Osteoblast (primary cell): Measurements from ENCODE around the gene ZDHHC14. TPM values are rescaled to one million over a fixed set of nuclear protein-coding genes. Genes with fewer than 3 reads are reported as not detected.

Experiments
- DNase-seq: peaks from one replicate; pipeline ENCODE4 v3.0.0; 2011; ENCODE audit warnings: low spot score, mixed read lengths; ENCODE audit not compliant: insufficient read length; ENCODE audit errors: missing footprints
- H2AFZ ChIP-seq: 2 replicates; pipeline ENCODE4 v1.6.0; 2011; ENCODE audit warnings: mild to moderate bottlenecking, low read length
- H3K27ac ChIP-seq: 2 replicates; pipeline ENCODE4 v1.5.1; 2011; ENCODE audit warnings: mild to moderate bottlenecking, low read depth, low read length, moderate library complexity
- H3K27me3 ChIP-seq: 2 replicates; pipeline ENCODE4 v1.6.0; 2012; ENCODE audit warnings: mild to moderate bottlenecking, control low read depth, inconsistent platforms, low read length, moderate library complexity; ENCODE audit not compliant: insufficient read depth
- H3K36me3 ChIP-seq: 2 replicates; pipeline ENCODE4 v1.5.1; 2011; ENCODE audit warnings: mild to moderate bottlenecking, low read length, control low read depth, moderate library complexity; ENCODE audit not compliant: insufficient read depth
- H3K4me1 ChIP-seq: 2 replicates; pipeline ENCODE4 v1.5.1; 2011; ENCODE audit warnings: mild to moderate bottlenecking, low read length, control low read depth, moderate library complexity; ENCODE audit not compliant: insufficient read depth
- H3K4me2 ChIP-seq: 2 replicates; pipeline ENCODE4 v1.6.0; 2011; ENCODE audit warnings: mild to moderate bottlenecking, low read length; ENCODE audit not compliant: insufficient read depth
- H3K4me3 ChIP-seq: fragments of 200-600 bp; sonication (generic); 3 replicates; pipeline ENCODE4 v1.5.1; 2012; ENCODE audit warnings: mild to moderate bottlenecking, low read length, inconsistent platforms; ENCODE audit not compliant: insufficient read depth
- H3K79me2 ChIP-seq: 2 replicates; pipeline ENCODE4 v1.6.0; 2012; ENCODE audit warnings: mild to moderate bottlenecking, low read length, control low read depth, inconsistent platforms; ENCODE audit not compliant: insufficient read depth
- H3K9me3 ChIP-seq: 2 replicates; pipeline ENCODE4 v1.5.1; 2011; ENCODE audit warnings: low read depth, low read length, control low read depth
- H4K20me1 ChIP-seq: 2 replicates; pipeline ENCODE4 v1.6.0; 2012; ENCODE audit warnings: mild to moderate bottlenecking, low read length, control low read depth; ENCODE audit not compliant: insufficient read depth
- small RNA-seq: library from RNA; depleted of rRNA; stranded (forward); fragments of <200 nt; gene quantifications from one replicate; pipeline ENCODE3, GENCODE V24; 2012
- total RNA-seq: library from RNA; depleted of rRNA; stranded (reverse); fragments of >200 nt; gene quantifications from 2 replicates; pipeline ENCODE4 v1.2.3, GENCODE V29; 2012
- TF ChIP-seq, protein P1 (sequence below): IDR thresholded peaks from 2 replicates; pipeline ENCODE4 v1.5.1; 2011; ENCODE audit warnings: mild to moderate bottlenecking, low read depth, low read length, moderate library complexity; ENCODE audit errors: extremely low read depth

Gene ZDHHC14
- total RNA-seq, 1 donor, result 1.4 TPM

GRCh38 chr6:157724960-157725741 is 344.2 kb downstream of the ZDHHC14 start:
- Histone ChIP-seq H3K4me2 (no peak overlapping the region), H2AFZ (no peak overlapping the region), H3K79me2 (no peaks in the 10 kb centered on the region), H4K20me1 (no peaks in the 10 kb centered on the region), H3K4me3 (no peak overlapping the region), H3K4me1 (no peaks in the 10 kb centered on the region), H3K36me3 (no peaks in the 10 kb centered on the region), H3K9me3 (no peaks in the 10 kb centered on the region), H3K27ac (no peak overlapping the region), H3K27me3 (peaks cover 24% of the 10 kb centered on the region)
- TF ChIP-seq, protein P1, sequence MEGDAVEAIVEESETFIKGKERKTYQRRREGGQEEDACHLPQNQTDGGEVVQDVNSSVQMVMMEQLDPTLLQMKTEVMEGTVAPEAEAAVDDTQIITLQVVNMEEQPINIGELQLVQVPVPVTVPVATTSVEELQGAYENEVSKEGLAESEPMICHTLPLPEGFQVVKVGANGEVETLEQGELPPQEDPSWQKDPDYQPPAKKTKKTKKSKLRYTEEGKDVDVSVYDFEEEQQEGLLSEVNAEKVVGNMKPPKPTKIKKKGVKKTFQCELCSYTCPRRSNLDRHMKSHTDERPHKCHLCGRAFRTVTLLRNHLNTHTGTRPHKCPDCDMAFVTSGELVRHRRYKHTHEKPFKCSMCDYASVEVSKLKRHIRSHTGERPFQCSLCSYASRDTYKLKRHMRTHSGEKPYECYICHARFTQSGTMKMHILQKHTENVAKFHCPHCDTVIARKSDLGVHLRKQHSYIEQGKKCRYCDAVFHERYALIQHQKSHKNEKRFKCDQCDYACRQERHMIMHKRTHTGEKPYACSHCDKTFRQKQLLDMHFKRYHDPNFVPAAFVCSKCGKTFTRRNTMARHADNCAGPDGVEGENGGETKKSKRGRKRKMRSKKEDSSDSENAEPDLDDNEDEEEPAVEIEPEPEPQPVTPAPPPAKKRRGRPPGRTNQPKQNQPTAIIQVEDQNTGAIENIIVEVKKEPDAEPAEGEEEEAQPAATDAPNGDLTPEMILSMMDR, result no peak
- no peak for DNase-seq

DNA sequence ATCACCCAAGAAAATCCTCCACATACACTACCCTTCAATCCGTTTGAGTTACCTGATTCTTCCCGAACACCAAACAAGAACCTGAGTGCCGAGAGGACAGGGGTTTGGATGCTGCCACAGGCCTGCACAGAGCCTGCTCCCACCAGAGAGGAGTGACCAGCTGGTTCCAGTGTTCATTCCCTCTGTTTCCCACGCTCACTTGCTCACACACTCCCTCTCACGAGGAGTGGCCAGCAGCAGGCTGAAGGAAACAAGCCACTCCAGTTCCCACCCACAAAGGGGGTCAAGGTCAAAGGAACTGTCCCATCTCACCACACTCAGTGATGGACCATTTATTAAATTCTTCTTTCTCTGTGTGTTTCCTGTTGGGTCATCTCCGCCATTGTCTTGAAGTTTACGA is 344.8 kb downstream of the ZDHHC14 start:
- Histone ChIP-seq H3K4me2 (no peak overlapping the region), H3K4me3 (no peak overlapping the region), H3K27ac (no peak overlapping the region), H3K9me3 (no peaks in the 10 kb centered on the region), H3K27me3 (peaks cover 19% of the 10 kb centered on the region), H2AFZ (no peak overlapping the region), H4K20me1 (no peaks in the 10 kb centered on the region), H3K4me1 (no peaks in the 10 kb centered on the region), H3K79me2 (no peaks in the 10 kb centered on the region), H3K36me3 (no peaks in the 10 kb centered on the region)
- TF ChIP-seq, protein P1, result no peak
- no peak for DNase-seq

GRCh38 chr6:157726892-157727628 is 346.1 kb downstream of the ZDHHC14 start:
- H3K79me2 ChIP-seq, result no peaks in the 10 kb centered on the region
- no peaks in the 10 kb centered on the region for H3K9me3 ChIP-seq
- H3K4me3 ChIP-seq, result no peak overlapping the region
- peaks cover 18% of the 10 kb centered on the region for H3K27me3 ChIP-seq
- no peaks in the 10 kb centered on the region for H4K20me1 ChIP-seq
- TF ChIP-seq, protein P1, result no peak
- no peak for DNase-seq
- no peak overlapping the region for H2AFZ ChIP-seq
- H3K4me1 ChIP-seq, result no peaks in the 10 kb centered on the region
- no peak overlapping the region for H3K4me2 ChIP-seq
- no peak overlapping the region for H3K27ac ChIP-seq
- H3K36me3 ChIP-seq, result no peaks in the 10 kb centered on the region

Small RNA genes within 50 kb of the gene (small RNA-seq; reads per million reads assigned to genes)
- gene MIR3692, result not detected

Other genes starting within 250 kb of the ZDHHC14 start
- 5.6 and 6.2 TPM in 2 replicates for gene TMEM242, start 57.7 kb upstream of the ZDHHC14 start, total RNA-seq